DMS114 treated with DMSO at 0.1 percent for 48 hours (cell line): Measurements from ENCODE around the gene MAPK8.

ENCODE experiments used
- DNase-seq: peaks from one replicate; lab custom pipeline; 2025; ENCODE audit not compliant: unreplicated experiment; lab: John Stamatoyannopoulos, UW

Gene MAPK8

DNA sequence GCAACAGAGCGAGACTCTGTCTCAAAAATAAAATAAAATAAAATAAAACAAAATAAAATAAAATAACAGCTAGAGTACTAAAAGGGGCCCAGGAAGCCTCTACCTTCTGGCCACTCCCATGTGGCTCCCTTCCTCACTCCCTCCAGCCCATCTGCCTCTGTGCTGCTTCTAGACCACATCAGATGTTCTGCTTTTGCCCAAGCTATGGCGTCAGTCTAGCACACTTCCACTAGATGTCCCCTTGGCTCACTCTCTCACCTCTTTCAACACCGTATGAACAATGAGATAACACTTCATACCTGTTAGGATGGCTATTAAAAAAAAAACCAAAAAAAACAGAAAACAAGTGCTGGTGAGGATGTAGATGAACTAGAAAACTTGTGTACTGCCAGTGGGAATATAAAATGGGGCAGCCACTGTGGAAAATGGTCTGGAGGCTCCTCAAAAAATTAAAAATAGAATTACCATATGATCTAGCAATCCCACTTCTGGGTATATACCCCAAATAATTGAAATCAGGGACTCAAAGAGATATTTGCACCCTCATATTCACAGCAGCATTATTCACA, 166.1 kb downstream of the MAPK8 start:
- no peak for DNase-seq

DNA sequence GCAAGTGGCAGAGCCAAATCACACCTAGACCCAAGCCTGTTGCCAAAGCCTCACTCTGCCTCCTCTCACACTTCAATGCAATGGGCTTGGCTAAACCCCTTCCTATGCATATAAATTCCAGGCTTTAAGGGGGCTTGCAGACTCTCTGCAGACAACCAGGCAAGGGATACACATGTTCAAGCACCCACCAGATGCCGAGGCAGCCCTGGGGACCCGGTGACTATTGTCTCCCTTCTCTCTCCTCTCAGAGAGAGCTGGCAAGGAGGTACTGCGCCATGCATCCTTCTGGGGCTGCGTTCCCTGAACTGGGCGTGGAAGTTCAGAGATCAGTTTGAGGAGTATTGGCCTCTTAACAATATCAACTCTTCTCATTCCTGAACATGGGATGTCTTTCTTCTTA, 167.2 kb downstream of the MAPK8 start:
- DNase-seq = no peak

- DNase-seq = no peak
These were observed 168.4 kb downstream of the MAPK8 start for GRCh38 chr10:48474765-48475365.

GRCh38 chr10:48475943-48476278, 169.4 kb downstream of the MAPK8 start:
- no peak for DNase-seq

- no peak for DNase-seq
These were observed 170.0 kb downstream of the MAPK8 start for GRCh38 chr10:48476279-48476982.

DNA sequence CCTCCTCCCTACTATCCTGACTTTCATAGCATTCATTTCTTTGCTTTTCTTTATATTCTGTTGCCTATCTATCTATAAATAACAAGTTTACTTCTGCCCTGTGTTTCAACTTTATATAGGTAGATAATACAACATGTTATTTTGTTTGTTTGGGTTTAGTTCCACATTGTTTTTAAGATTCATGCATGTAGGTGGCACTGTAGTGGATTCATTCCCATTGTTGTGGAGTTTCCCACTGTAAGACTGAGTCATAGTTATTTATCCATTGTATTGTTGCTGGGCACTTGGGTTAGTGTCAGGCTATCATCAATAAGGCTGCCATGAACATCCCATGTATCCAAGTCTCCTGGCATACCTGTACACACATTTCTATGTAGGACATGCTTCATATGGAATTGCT, 170.7 kb downstream of the MAPK8 start:
- DNase-seq = no peak

DNA sequence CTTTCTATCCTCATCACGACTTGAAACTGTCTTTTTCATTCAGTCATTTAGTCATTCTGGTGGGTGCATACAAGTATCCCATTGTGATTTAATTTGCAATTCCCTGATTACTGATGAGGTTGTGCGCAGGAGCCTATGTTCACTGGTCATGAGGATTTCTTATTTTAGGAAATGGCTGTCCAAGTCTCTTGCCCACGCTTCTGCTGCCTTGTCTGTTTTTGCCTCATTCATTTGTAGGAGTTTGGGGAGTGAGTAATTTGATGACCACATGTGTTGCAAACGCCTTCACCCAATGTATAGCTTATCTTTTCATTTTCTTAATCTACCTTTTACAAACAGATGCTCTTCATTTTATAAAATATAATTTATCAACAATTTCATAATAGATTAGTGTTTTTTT, 171.1 kb downstream of the MAPK8 start:
- no peak for DNase-seq

GRCh38 chr10:48478469-48478868, 172.0 kb downstream of the MAPK8 start:
- DNase-seq = no peak

DNA sequence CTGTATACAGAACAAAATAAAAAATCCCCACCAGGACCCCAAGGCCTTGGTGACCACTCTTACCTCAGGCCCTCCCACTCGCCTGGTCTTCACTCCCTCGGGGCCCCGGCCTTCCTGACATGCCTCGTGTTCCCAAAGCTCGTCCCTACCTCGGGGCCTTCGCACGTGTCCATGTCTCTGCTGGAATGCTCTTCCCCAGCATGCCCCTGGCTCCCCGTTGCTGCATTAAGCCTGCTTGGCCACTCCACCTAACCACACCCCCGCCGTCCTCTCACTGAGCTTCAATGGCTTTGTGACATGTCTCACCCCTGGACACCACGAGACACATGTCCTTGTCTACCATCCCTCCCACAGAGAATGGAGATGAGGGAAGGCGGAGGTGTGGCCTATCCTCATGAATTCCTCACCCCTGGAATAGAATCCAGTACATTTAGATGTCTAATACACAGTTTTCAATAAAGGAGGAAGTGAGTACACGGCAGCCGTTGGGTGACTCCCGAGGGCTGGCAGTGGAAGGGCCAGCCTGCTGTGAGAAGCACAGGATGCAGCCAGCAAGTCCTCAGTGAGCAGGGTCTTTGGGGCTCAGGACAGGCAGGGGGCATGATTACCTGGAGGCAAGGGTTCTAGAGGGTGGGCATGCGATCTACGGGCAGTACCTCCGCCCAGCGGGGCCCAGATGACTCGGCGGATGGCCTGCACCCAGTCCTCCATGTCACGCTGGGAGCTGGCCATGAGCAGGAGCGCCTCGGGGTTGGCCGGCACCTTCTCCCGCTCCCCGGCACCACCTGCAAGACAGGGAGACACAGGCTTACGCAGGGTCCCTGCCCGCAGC, 172.7 kb downstream of the MAPK8 start:
- no peak for DNase-seq

DNA sequence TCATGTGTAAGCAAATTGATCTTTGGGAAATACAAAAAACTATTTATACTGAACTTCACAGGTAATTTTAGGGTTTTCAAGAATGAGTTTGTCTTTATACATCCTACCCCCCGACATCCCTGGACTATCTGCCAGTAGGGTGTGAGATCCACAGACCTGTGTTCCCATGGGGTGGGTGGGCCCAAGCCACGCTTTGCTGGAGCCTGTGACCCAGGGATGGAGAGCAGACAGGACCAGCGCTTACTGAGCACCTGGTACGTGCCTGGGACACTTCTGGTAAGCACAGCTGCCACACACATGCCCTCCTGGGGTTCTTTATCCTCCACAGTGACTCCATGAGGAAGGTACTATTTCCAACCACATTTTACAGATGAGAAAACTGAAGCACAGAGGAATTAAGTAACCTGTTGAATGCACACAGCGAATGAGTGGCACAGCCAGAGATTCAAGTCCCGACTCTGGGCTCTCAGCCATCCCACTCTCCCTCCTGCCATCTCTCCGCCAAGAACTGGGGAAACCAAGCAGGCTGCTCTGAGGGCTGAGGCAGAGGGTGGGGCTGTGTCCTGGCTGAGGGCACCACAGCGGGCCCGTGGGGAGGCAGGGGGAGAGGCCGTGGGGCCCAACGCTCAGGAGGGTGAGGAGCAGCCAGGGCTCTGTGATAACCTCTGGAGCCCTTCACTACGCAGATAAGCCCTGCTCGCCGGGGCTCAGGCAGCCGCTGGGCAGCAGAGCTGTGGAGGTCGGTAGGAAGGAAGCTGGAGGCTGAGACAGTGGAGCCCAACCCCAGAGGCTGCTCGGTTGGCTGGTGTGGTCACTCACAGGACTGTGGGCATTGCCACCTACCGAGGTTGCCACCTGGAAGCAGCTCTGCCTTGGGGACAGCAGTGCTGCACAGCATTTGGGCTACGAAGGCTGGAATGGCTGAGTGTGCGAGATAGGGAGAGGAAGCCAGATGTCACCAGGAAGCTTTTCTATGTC, 174.2 kb downstream of the MAPK8 start:
- no peak for DNase-seq

DNA sequence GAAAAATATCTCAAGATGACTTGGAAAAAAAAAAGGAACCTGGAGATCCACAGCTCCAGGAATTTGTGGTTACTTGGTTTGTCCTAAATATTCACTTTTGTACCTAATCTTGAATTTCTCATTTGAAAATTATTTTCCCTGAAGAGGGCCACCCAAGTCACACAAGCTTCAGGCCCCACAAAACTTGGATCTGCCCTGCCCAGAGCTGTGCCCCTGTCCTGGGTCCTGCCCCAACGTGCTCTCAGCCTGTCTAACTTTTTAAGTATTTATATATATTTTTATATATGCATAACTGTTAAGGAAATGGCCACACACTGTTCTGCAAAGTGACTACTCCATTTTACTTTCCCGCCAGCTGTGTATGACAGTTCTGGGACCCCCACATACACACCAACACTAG, 174.9 kb downstream of the MAPK8 start:
- DNase-seq = no peak

GRCh38 chr10:48482207-48482606, 175.7 kb downstream of the MAPK8 start:
- no peak for DNase-seq

DNA sequence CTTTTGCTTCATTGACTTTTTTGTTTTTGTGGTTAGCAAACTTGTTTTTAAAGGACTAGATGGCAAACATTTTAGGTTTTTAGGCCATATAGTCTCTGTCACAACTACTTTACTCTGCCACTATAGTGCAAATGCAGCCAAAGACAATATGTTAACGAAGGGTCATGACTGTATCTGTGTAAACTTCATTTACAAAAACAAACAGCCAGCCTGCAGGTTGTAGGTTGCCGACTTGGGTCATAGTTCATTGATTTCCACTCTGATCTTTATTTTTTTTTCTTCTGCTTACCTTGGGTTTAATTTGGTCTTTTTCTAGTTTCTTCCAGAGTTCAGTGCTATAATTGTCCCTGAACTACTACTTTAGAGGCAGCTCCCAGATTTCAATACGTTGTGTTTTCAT, 178.4 kb downstream of the MAPK8 start:
- no peak for DNase-seq

- no peak for DNase-seq
These were observed 179.2 kb downstream of the MAPK8 start for GRCh38 chr10:48485711-48486110.

DNA sequence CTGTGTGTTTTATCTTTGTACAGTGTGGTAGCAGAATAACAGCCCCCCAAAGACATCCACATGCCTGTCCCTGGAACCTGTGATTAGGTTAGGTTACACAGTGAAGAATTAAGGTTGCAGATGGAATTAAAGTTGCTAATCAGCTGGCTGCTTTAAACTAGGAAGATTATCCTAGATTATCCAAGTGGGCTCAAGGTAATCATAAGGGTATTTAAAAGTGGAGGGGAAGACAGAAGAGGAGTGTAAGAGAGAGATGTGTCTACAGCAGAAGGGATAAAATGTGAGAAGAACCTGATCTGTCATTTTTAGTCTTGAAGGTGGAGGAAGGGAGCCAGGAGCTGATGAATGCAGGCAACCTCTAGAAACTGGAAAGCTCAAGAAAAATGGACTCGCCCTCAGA, 180.8 kb downstream of the MAPK8 start:
- no peak for DNase-seq
